Peyer's patch (tissue), 4 donors: ENCODE results near the gene TMEM237. TPM values are rescaled to one million over a fixed set of nuclear protein-coding genes. Genes with fewer than 3 reads are reported as not detected.

ENCODE experiments used
- DNase-seq, 3 donors: peaks; one replicate each; pipeline ENCODE4 v3.0.0-alpha.2; 2017 to 2019
- H3K27ac ChIP-seq, 4 donors: fragments of 200-600 bp; sonication (generic); one replicate each; pipeline ENCODE4 v1.5.1; 2016 to 2019
- H3K27me3 ChIP-seq, 2 donors: fragments of 200-600 bp; sonication (generic); one replicate each; pipeline ENCODE4 v1.5.1; 2019
- H3K36me3 ChIP-seq, 3 donors: fragments of 200-600 bp; sonication (generic); one replicate each; pipeline ENCODE4 v1.5.1; 2016 to 2019
- H3K4me1 ChIP-seq, 4 donors: fragments of 200-600 bp; sonication (generic); one replicate each; pipeline ENCODE4 v1.5.1; 2016 to 2019
- H3K4me3 ChIP-seq, 4 donors: fragments of 200-600 bp; sonication (generic); 1 replicate in 3 of 4; 2 replicates in 1 of 4; pipeline ENCODE4 v1.5.1; 2016 to 2019; ENCODE audit warnings: mild to moderate bottlenecking in 1 of 4
- H3K9me3 ChIP-seq, 4 donors: fragments of 200-600 bp; sonication (generic); one replicate each; pipeline ENCODE4 v1.5.1; 2016 to 2019; ENCODE audit warnings: mild to moderate bottlenecking in 1 of 4
- POLR2A ChIP-seq, 2 donors: fragments of 450-650 bp; IDR thresholded peaks; one replicate each; pipeline ENCODE4 v1.5.1; 2017; ENCODE audit warnings: antibody characterized with exemption in 2 of 2, mild to moderate bottlenecking in 2 of 2, moderate library complexity in 2 of 2
- total RNA-seq, 4 donors: library from RNA; depleted of rRNA; stranded (reverse); fragments of >200 nt; gene quantifications; one replicate each; pipeline ENCODE4 v1.1.0, GENCODE V29; 2016
- TF ChIP-seq, protein P1 (sequence below), 6 experiments: fragments of 450-650 bp in 4 of 6; fragments of 200-600 bp in 2 of 6; sonication (generic) in 1 of 6; IDR thresholded peaks; one replicate each; pipeline ENCODE4 v1.5.1; 2017 to 2019; ENCODE audit warnings: antibody characterized with exemption in 6 of 6, mild to moderate bottlenecking in 3 of 6, moderate library complexity in 1 of 6

The TMEM237 gene
- total RNA-seq, 4 donors from 2014 or later, result 2.7 to 13.2 (median 6.0) TPM

DNA sequence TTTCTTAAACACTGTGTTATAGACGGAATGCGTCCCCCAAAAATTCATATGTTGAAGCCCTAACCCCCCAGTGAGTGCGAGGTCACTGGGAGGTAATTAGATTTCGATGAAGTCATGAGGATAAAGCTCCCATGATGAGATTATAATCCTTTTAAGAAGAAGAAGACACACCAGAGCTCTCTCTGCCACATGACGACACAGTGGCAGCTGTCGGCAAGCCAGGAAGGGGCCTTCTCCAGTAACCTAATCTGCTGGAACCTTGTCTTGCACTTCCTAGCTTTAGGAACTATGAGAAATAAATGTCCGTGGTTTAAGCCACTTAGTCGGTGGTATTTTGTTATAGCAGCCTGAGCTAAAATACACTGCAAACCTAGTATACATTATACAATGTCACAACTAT is 12.3 kb downstream of the TMEM237 start:
- DNase-seq, result no peak
- H3K27me3 ChIP-seq, result no peaks in the 10 kb centered on the region
- H3K36me3 ChIP-seq, result peaks cover 0 to 8% (median 0%) of the 10 kb centered on the region in 3 donors
- TF ChIP-seq, protein P1, sequence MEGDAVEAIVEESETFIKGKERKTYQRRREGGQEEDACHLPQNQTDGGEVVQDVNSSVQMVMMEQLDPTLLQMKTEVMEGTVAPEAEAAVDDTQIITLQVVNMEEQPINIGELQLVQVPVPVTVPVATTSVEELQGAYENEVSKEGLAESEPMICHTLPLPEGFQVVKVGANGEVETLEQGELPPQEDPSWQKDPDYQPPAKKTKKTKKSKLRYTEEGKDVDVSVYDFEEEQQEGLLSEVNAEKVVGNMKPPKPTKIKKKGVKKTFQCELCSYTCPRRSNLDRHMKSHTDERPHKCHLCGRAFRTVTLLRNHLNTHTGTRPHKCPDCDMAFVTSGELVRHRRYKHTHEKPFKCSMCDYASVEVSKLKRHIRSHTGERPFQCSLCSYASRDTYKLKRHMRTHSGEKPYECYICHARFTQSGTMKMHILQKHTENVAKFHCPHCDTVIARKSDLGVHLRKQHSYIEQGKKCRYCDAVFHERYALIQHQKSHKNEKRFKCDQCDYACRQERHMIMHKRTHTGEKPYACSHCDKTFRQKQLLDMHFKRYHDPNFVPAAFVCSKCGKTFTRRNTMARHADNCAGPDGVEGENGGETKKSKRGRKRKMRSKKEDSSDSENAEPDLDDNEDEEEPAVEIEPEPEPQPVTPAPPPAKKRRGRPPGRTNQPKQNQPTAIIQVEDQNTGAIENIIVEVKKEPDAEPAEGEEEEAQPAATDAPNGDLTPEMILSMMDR (IDR thresholded peaks at IDR 0.05), result no peak
- TF ChIP-seq POLR2A (IDR thresholded peaks at IDR 0.05), result no peak
- no peak overlapping the region for H3K4me3 ChIP-seq
- no peak overlapping the region for H3K27ac ChIP-seq
- H3K9me3 ChIP-seq, result no peaks in the 10 kb centered on the region
- no peaks in the 10 kb centered on the region for H3K4me1 ChIP-seq

- Histone ChIP-seq H3K9me3 (no peaks in the 10 kb centered on the region), H3K4me3 (no peak overlapping the region), H3K27ac (no peak overlapping the region), H3K36me3 (peaks cover 0 to 9% (median 0%) of the 10 kb centered on the region in 3 donors), H3K4me1 (no peaks in the 10 kb centered on the region), H3K27me3 (no peaks in the 10 kb centered on the region)
- TF ChIP-seq POLR2A (IDR thresholded peaks at IDR 0.05), result no peak
- TF ChIP-seq, protein P1 (IDR thresholded peaks at IDR 0.05), result no peak
- no peak for DNase-seq
Measured at GRCh38 chr2:201630577-201630976, 12.7 kb downstream of the TMEM237 start.

DNA sequence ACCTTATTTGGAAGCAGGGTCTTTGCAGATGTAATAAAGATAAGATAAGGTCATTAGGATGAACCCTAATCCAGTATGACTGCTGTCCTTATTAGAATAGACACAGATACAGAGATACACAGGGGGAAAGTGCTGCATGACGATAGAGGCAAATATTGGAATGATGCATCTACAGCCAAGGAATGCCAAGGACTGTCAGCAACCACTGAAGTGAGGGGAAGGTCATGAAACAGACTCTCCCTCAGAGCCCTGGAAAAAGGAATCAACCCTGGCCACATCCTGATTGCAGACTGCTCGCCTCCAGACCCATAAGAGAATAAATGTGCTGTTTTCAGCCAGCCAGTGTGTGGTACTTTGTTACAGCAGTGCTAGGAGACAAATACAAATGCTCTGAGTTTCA is 14.8 kb downstream of the TMEM237 start:
- Histone ChIP-seq H3K27ac (no peak overlapping the region), H3K4me3 (no peak overlapping the region), H3K36me3 (peaks cover 0 to 12% (median 0%) of the 10 kb centered on the region in 3 donors), H3K9me3 (no peaks in the 10 kb centered on the region), H3K4me1 (no peaks in the 10 kb centered on the region), H3K27me3 (no peaks in the 10 kb centered on the region)
- no peak for TF ChIP-seq POLR2A (IDR thresholded peaks at IDR 0.05)
- TF ChIP-seq, protein P1 (IDR thresholded peaks at IDR 0.05), result no peak
- no peak for DNase-seq

- Histone ChIP-seq H3K27me3 (no peaks in the 10 kb centered on the region), H3K4me1 (no peaks in the 10 kb centered on the region), H3K4me3 (no peak overlapping the region), H3K36me3 (peaks cover 0 to 3% (median 0%) of the 10 kb centered on the region in 3 donors), H3K27ac (no peak overlapping the region), H3K9me3 (no peaks in the 10 kb centered on the region)
- TF ChIP-seq POLR2A (IDR thresholded peaks at IDR 0.05), result no peak
- TF ChIP-seq, protein P1 (IDR thresholded peaks at IDR 0.05), result no peak
- DNase-seq, result no peak
Measured at GRCh38 chr2:201622306-201622970, 20.9 kb downstream of the TMEM237 start.

- Histone ChIP-seq H3K27me3 (no peaks in the 10 kb centered on the region), H3K9me3 (no peaks in the 10 kb centered on the region), H3K36me3 (peaks cover 0 to 3% (median 0%) of the 10 kb centered on the region in 3 donors), H3K4me1 (no peaks in the 10 kb centered on the region), H3K27ac (no peak overlapping the region), H3K4me3 (no peak overlapping the region)
- TF ChIP-seq, protein P1 (IDR thresholded peaks at IDR 0.05), result no peak
- no peak for TF ChIP-seq POLR2A (IDR thresholded peaks at IDR 0.05)
- DNase-seq, result no peak
Measured at GRCh38 chr2:201621293-201621999, 21.9 kb downstream of the TMEM237 start.
